ACC112 (cell line): ENCODE results near the gene HCST.
A peak's percentile ranks its signal among the peaks of the same experiment; 100 is the strongest.

Experiments
- H2AFZ ChIP-seq: fragments of 200-600 bp; sonication (generic); one replicate; pipeline ENCODE4 v1.6.0; 2017; ENCODE audit warnings: antibody characterized with exemption, low read length; ENCODE audit not compliant: unreplicated experiment
- H3K27ac ChIP-seq: fragments of 200-600 bp; sonication (generic); 2 replicates; pipeline ENCODE4 v1.5.1; 2014; ENCODE audit warnings: low read depth, mild to moderate bottlenecking, antibody characterized with exemption, low read length, moderate library complexity
- H3K27me3 ChIP-seq: fragments of 200-600 bp; sonication (generic); 2 replicates; pipeline ENCODE4 v1.6.1; 2014; ENCODE audit warnings: mild to moderate bottlenecking, antibody characterized with exemption, low read length, moderate library complexity, mixed read lengths; ENCODE audit not compliant: insufficient read depth
- H3K36me3 ChIP-seq: fragments of 200-600 bp; sonication (generic); 2 replicates; pipeline ENCODE4 v1.6.1; 2016; ENCODE audit warnings: mild to moderate bottlenecking, antibody characterized with exemption, low read length, moderate library complexity, mixed read lengths; ENCODE audit not compliant: insufficient read depth
- H3K4me1 ChIP-seq: fragments of 200-600 bp; sonication (generic); one replicate; pipeline ENCODE4 v1.6.1; 2016; ENCODE audit warnings: low read length, mixed read lengths; ENCODE audit not compliant: insufficient read depth, unreplicated experiment, control insufficient read depth
- H3K4me3 ChIP-seq: fragments of 200-600 bp; sonication (generic); 2 replicates; pipeline ENCODE4 v1.5.1; 2014; ENCODE audit warnings: mild to moderate bottlenecking, low read depth, low read length
- H3K79me2 ChIP-seq: fragments of 200-600 bp; sonication (generic); one replicate; pipeline ENCODE4 v1.6.0; 2016; ENCODE audit warnings: low read length; ENCODE audit not compliant: control insufficient read depth, unreplicated experiment, insufficient read depth

The HCST gene, protein sequence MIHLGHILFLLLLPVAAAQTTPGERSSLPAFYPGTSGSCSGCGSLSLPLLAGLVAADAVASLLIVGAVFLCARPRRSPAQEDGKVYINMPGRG

DNA sequence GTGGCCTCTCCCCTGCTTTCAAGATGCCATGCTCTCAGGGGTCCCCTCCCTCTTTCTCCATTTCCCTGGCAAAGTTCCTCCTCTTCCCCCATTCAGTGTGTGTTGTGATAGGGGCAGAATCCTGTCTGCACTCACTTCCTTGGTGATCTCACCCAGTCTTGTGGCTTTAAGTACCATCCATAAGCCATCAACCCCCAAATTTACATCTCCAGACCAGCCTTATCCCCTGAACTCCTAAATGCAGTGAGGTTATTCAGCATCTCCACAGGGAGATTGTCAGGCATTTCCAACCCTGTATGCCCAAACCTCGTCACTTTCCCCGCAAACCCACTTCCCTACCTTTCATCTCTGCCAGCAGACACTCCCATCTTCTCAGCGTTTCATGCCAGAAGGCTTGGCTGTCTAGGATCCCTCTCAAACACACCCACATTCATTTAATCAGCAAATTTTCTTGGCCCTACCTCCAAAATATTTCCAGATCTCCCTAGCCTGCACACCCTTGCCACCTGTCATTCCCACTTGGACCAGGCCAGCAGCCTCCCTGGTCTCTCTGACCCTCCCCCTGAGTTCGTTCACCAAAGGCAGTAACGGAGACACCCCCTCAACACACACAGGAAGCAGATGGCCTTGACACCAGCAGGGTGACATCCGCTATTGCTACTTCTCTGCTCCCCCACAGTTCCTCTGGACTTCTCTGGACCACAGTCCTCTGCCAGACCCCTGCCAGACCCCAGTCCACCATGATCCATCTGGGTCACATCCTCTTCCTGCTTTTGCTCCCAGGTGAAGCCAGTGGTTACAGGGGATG, at the start of gene HCST:
Gene HCST, plus strand, starts transcription at position 676 of the 808 bp plus-strand sequence. Its CDS starts 65 bp downstream, at position 741.
- Histone ChIP-seq H3K27me3 (no peaks in the 10 kb centered on the region), H3K4me3 (peak within 1 kb of the TSS; percentile 64), H3K4me1 (peaks cover 12% of the 10 kb centered on the region), H2AFZ (peak within 1 kb of the TSS; percentile 72), H3K79me2 (peaks cover 9% of the 10 kb centered on the region), H3K27ac (0 out of 2 replicates have a peak within 1 kb of the TSS, but pooled peaks have one; percentile 26), H3K36me3 (no peaks in the 10 kb centered on the region)

DNA sequence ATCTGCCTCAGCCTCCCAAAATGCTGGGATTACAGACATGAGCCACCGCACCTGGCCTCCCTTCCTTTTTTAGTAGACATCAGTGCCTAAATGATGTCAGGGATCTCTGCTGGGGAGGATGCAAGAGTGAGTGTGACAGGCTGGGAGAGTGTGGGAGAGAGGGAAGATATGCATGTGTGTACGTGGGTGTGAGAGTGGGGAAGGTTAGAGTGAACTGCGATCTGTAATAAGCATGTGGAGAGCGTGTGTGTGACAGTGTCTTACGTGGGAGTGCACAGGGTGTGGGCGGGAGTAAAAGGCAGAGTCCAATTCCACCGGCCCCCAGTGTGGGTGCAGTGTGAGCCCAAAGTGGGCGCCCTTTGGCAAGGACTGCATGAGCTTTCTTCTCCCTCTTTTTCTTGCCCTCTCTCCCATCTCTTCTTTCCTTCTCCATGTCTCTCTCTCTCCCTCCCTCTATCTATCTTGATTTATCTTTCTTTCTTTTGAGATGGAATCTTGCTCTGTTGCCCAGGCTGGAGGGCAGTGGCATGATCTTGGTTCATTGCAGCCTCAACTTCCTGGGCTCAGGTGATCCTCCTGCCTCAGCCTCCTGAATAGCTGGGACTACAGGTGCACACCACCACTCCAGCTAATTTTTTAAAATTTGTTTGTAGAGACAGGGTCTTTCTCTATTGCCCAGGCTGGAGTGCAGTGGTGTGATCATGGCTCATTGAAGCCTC, 49.1 kb upstream of the HCST start:
- peaks cover 59% of the 10 kb centered on the region for H3K27me3 ChIP-seq
- no peaks in the 10 kb centered on the region for H3K36me3 ChIP-seq
- H2AFZ ChIP-seq = no peak overlapping the region
- H3K27ac ChIP-seq = no peak overlapping the region
- no peak overlapping the region for H3K4me3 ChIP-seq
- H3K4me1 ChIP-seq = peaks cover 3% of the 10 kb centered on the region
- H3K79me2 ChIP-seq = no peaks in the 10 kb centered on the region

DNA sequence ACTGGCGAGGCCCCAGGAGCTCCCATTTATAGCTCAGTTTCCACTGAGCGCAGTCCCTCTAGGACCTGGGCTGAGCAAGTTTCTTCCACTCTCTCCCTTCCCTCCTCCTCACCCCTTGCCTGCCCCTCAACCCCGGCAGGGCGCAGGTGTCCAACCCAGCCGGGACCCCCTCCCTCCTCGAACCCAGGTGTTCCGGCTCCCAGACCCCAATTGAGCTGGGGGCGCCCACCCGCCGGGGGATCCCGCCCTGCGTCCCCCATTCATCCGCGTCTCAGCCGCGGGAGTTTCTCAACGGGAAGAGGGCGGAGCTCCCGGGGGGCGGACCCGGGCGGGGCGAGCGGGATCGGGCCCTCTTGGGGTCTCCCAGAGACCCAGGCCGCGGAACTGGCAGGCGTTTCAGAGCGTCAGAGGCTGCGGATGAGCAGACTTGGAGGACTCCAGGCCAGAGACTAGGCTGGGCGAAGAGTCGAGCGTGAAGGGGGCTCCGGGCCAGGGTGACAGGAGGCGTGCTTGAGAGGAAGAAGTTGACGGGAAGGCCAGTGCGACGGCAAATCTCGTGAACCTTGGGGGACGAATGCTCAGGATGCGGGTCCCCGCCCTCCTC, 45.7 kb upstream of the HCST start, which contains the start of gene KIRREL2:
Gene KIRREL2, plus strand, starts transcription at position 366 of the 604 bp plus-strand sequence. Its CDS starts 209 bp downstream, at position 575.
- H2AFZ ChIP-seq = no peak within 1 kb of the TSS
- H3K4me3 ChIP-seq = peak within 1 kb of the TSS; percentile 78
- H3K4me1 ChIP-seq = peaks cover 3% of the 10 kb centered on the region
- no peaks in the 10 kb centered on the region for H3K79me2 ChIP-seq
- H3K27me3 ChIP-seq = peaks cover 55% of the 10 kb centered on the region
- no peaks in the 10 kb centered on the region for H3K36me3 ChIP-seq
- H3K27ac ChIP-seq = no peak within 1 kb of the TSS

DNA sequence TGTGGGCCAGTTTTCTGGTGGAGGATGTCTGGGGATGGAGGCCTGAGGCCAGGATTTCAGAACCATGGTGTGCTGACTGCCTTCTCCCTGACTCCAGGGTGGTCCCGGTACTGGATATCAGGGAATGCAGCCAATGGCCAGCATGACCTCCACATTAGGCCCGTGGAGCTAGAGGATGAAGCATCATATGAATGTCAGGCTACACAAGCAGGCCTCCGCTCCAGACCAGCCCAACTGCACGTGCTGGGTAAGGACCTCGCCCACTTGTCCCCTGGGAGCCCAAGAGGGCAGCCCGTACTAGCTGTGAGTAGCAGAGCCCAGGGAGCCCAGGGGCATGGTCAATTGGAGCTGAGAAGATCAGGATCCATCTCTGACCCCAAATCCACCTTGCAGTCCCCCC, 44.0 kb upstream of the HCST start:
- H2AFZ ChIP-seq = no peak overlapping the region
- no peaks in the 10 kb centered on the region for H3K36me3 ChIP-seq
- no peak overlapping the region for H3K27ac ChIP-seq
- peaks cover 52% of the 10 kb centered on the region for H3K27me3 ChIP-seq
- no peak overlapping the region for H3K4me3 ChIP-seq
- peaks cover 3% of the 10 kb centered on the region for H3K4me1 ChIP-seq
- H3K79me2 ChIP-seq = no peaks in the 10 kb centered on the region

DNA sequence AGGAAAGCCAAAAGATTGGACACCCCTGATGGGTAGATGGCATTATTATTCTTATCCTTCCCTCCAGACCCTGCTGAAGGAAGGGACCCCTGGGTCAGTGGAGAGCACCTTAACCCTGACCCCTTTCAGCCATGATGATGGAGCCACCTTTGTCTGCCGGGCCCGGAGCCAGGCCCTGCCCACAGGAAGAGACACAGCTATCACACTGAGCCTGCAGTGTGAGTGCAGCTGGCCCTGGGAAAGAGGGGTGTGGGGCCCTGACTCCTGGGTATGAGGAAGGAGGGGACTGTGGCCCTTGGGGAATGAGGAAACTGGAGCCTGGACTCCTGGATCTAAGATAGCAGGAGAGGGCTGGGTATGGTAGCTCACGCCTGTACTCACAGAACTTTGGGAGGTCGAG, 42.9 kb upstream of the HCST start:
- H3K4me3 ChIP-seq = no peak overlapping the region
- no peaks in the 10 kb centered on the region for H3K36me3 ChIP-seq
- H3K27ac ChIP-seq = no peak overlapping the region
- H3K79me2 ChIP-seq = no peaks in the 10 kb centered on the region
- no peak overlapping the region for H2AFZ ChIP-seq
- peaks cover 3% of the 10 kb centered on the region for H3K4me1 ChIP-seq
- H3K27me3 ChIP-seq = peaks cover 52% of the 10 kb centered on the region

DNA sequence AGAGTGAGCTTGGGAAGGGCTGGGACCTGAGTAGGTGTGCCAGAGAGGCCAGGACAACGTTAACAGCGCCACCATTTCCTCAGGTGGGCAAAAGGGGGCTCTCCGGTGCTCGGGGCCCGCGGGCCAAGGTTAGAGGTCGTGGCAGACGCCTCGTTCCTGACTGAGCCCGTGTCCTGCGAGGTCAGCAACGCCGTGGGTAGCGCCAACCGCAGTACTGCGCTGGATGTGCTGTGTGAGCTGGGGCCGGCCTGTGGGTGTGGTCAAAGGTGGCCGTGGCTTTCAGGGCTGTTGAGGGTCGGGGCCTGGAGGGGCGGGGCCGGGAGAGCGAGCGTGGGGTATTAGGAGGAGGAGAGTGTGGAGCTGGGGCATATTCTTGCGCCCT, 41.9 kb upstream of the HCST start:
- Histone ChIP-seq H3K4me3 (no peak overlapping the region), H3K4me1 (peaks cover 3% of the 10 kb centered on the region), H3K79me2 (no peaks in the 10 kb centered on the region), H3K36me3 (no peaks in the 10 kb centered on the region), H2AFZ (no peak overlapping the region), H3K27ac (no peak overlapping the region), H3K27me3 (peaks cover 44% of the 10 kb centered on the region)

DNA sequence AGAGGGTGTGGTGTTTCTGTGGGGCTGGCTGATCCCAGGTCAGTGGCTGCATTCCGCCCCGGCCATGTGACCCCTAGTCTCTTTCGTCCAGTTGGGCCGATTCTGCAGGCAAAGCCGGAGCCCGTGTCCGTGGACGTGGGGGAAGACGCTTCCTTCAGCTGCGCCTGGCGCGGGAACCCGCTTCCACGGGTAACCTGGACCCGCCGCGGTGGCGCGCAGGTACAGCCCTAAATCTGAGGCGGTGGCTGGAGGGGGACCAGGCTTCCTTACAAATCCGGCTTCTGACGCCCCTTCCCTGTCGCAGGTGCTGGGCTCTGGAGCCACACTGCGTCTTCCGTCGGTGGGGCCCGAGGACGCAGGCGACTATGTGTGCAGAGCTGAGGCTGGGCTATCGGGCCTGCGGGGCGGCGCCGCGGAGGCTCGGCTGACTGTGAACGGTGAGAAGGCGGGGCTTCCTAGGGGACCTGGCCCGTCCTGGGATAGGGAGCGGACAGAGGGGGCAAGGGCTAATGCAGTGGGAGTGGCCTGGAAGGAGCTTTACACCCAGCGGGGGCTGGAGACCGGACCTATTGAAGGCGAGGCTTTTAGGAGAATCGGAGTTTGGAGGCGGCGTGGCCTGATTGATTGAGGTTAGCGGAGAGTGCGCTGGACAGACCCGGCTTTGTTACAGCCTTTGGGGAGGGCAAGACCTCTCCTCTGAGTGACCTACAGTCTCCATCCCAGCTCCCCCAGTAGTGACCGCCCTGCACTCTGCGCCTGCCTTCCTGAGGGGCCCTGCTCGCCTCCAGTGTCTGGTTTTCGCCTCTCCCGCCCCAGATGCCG, 41.3 kb upstream of the HCST start:
- no peaks in the 10 kb centered on the region for H3K36me3 ChIP-seq
- H3K4me3 ChIP-seq = no peak overlapping the region
- H3K79me2 ChIP-seq = no peaks in the 10 kb centered on the region
- peaks cover 2% of the 10 kb centered on the region for H3K4me1 ChIP-seq
- no peak overlapping the region for H2AFZ ChIP-seq
- H3K27me3 ChIP-seq = peaks cover 45% of the 10 kb centered on the region
- H3K27ac ChIP-seq = no peak overlapping the region

DNA sequence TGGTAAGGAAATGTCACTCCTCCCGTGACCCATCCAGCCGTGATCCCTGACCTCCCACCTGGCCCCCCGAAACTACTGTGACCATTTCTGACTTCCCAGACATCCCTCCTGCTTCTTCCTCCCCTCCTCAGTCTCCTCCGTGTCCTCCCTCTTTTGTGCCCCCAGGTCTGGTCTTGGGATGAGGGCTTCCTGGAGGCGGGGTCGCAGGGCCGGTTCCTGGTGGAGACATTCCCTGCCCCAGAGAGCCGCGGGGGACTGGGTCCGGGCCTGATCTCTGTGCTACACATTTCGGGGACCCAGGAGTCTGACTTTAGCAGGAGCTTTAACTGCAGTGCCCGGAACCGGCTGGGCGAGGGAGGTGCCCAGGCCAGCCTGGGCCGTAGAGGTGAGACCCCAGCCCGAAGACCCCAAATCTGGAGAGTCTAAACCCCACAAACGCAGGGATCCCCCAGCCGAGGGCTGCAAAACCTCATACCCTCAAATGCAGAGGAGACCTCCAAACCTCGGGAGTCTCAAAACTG, 40.6 kb upstream of the HCST start:
- no peaks in the 10 kb centered on the region for H3K36me3 ChIP-seq
- H3K4me1 ChIP-seq = no peaks in the 10 kb centered on the region
- no peaks in the 10 kb centered on the region for H3K79me2 ChIP-seq
- H2AFZ ChIP-seq = no peak overlapping the region
- H3K27ac ChIP-seq = no peak overlapping the region
- H3K4me3 ChIP-seq = no peak overlapping the region
- peaks cover 39% of the 10 kb centered on the region for H3K27me3 ChIP-seq

DNA sequence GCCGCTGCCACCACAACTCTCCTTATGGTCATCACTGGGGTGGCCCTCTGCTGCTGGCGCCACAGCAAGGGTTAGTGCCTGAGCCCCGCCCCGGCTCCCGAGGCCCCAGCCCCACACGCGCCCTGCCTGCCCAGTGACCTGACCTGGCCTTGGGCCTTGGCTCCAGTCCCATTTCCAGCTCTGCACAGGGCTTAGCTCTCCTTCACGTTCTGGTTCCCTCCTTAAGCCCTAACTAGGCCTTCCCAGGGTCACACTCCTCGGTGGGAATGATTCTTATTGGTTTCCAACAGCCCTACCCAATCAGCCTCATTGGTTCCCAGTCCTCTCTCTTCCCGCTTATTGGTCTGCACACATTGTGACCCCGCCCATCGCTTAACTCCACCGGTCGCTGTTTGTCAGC, 39.8 kb upstream of the HCST start:
- H3K27me3 ChIP-seq = peaks cover 32% of the 10 kb centered on the region
- no peaks in the 10 kb centered on the region for H3K79me2 ChIP-seq
- no peak overlapping the region for H3K27ac ChIP-seq
- no peaks in the 10 kb centered on the region for H3K36me3 ChIP-seq
- H3K4me1 ChIP-seq = no peaks in the 10 kb centered on the region
- H3K4me3 ChIP-seq = no peak overlapping the region
- no peak overlapping the region for H2AFZ ChIP-seq

DNA sequence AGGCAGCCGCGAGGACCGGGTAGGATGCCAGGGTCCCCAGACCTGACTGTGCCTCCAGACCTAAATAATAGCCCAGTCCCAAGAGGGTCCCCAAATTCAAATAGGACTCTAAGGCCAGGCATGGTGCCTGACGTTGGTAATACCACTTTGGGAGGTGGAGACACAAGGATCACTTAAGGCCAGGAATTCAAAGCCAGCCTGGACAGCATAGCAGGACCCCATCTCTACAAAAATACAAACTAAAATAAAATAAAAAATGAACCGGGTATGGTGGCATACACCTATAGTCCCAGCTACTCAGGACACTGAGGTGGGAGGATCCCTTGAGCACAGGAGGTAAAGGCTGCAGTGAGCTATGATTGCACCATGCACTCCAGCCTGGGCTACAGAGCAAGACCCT, 39.3 kb upstream of the HCST start:
- Histone ChIP-seq H3K27me3 (peaks cover 32% of the 10 kb centered on the region), H3K27ac (no peak overlapping the region), H3K36me3 (no peaks in the 10 kb centered on the region), H2AFZ (no peak overlapping the region), H3K4me3 (no peak overlapping the region), H3K79me2 (no peaks in the 10 kb centered on the region), H3K4me1 (no peaks in the 10 kb centered on the region)
